MM.1S (cell line): ENCODE measurements around the gene NUB1.

ENCODE experiments used
- CTCF ChIP-seq: fragments of 300-600 bp; sonication (generic); IDR thresholded peaks from 2 replicates; pipeline ENCODE4 v1.5.1; 2016; ENCODE audit warnings: antibody characterized with exemption, low read length, mixed read lengths
- EZH2phosphoT487 ChIP-seq: fragments of 300-600 bp; sonication (generic); IDR thresholded peaks from 2 replicates; pipeline ENCODE4 v1.6.1; 2018; ENCODE audit warnings: antibody characterized with exemption, low read length

DNA sequence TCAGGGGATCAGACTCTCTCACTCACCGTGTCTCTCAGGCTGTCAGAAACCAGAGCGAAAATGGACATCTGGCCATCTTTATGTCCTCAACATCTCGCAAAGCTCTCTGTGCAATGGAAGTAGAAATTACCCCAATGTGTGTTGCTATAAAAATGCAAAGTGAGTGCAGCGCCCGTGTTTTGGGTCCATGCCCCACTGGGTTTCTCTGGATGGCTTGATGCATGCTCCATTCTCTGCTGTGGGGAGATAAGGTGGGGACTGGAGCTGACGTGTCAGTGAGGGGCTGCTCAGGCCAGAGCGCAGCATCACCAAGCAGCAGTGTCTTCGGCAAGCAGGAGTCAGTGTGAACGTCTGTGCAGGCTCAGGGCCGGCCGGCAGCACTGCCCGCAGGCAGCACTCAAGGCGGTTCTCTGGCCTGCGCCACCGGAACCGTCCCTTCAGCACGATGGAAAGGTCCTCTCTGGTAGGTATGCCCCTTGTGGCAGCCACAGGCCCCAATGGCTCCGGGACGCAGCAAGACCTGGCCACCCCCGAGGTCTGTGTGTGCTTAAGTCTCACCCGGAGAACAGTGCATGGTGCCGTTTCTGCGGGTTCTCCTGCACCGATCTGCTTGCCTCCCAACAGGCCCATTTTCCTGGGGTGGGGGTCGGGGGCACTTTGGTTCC lies 38.1 kb downstream of the NUB1 start:
- TF ChIP-seq CTCF (no peak), EZH2phosphoT487 (no peak)
